HFFc6 (cell line): ENCODE measurements around the gene GMPPB. TPM values are rescaled to one million over a fixed set of nuclear protein-coding genes. Genes with fewer than 3 reads are reported as not detected.

Experiments used
- DNase-seq: peaks from one replicate; pipeline ENCODE4 v3.0.0-alpha.2; 2018
- H3K27ac Mint-ChIP-seq: 2 replicates; pipeline ENCODE4 v1.8.0; 2020; ENCODE audit warnings: mild to moderate bottlenecking, mixed read lengths
- H3K27me3 Mint-ChIP-seq: 2 replicates; pipeline ENCODE4 v1.8.0; 2021; ENCODE audit warnings: mild to moderate bottlenecking, moderate library complexity, mixed read lengths; ENCODE audit not compliant: insufficient read depth
- H3K36me3 Mint-ChIP-seq: 2 replicates; pipeline ENCODE4 v1.8.0; 2021; ENCODE audit warnings: low read depth, mixed read lengths
- H3K4me1 Mint-ChIP-seq: 2 replicates; pipeline ENCODE4 v1.8.0; 2020; ENCODE audit warnings: low read depth, mixed read lengths
- H3K4me3 Mint-ChIP-seq: 2 replicates; pipeline ENCODE4 v1.8.0; 2020; ENCODE audit warnings: mild to moderate bottlenecking, moderate library complexity, mixed read lengths
- H3K9me3 Mint-ChIP-seq: 2 replicates; pipeline ENCODE4 v1.8.0; 2020; ENCODE audit warnings: mild to moderate bottlenecking, mixed read lengths
- total RNA-seq, 6 experiments: library from RNA; stranded (reverse); fragmentation: NEBNext Ultra II Directional; extraction: Animal tissue kit (Norgen Biotek cat#: 25700); gene quantifications; 2 replicates in 1 of 6; 3 replicates in 5 of 6; pipeline ENCODE4 v1.2.3, GENCODE V29; 2021
- TF ChIP-seq, protein P1 (sequence below): fragments of 200-600 bp; sonication (generic); IDR thresholded peaks from 2 replicates; pipeline ENCODE4 v1.5.0; 2021; ENCODE audit warnings: antibody characterized with exemption, mild to moderate bottlenecking

GMPPB gene
- total RNA-seq, 6 experiments from 2014 or later: 30.5 to 39.4 (median 34.8) TPM

DNA sequence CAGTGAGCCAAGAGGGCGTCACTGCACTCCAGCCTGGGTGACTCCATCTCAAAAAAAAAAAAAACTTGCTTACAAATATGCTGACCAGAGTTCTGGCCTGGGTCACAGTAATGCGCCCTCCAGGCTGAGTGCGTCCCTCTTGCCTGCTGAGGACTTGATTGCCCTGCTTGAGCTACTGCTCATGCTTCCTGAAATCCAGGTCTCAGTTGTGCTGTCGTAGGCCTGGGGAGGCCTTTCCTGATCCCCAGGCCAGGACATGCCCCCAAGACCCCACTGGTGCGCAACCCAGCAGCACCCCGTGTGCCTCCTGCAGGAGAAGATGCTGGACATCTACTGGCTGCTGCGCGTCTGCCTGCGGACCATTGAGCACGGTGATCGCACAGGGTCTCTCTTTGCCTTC, 11.6 kb downstream of the GMPPB start:
- no peak for DNase-seq
- H3K9me3 Mint-ChIP-seq: no peaks in the 10 kb centered on the region
- H3K27ac Mint-ChIP-seq: no peak overlapping the region
- peaks cover 3% of the 10 kb centered on the region for H3K27me3 Mint-ChIP-seq
- no peaks in the 10 kb centered on the region for H3K36me3 Mint-ChIP-seq
- H3K4me3 Mint-ChIP-seq: no peak overlapping the region
- H3K4me1 Mint-ChIP-seq: peaks cover 7% of the 10 kb centered on the region
- TF ChIP-seq, protein P1, sequence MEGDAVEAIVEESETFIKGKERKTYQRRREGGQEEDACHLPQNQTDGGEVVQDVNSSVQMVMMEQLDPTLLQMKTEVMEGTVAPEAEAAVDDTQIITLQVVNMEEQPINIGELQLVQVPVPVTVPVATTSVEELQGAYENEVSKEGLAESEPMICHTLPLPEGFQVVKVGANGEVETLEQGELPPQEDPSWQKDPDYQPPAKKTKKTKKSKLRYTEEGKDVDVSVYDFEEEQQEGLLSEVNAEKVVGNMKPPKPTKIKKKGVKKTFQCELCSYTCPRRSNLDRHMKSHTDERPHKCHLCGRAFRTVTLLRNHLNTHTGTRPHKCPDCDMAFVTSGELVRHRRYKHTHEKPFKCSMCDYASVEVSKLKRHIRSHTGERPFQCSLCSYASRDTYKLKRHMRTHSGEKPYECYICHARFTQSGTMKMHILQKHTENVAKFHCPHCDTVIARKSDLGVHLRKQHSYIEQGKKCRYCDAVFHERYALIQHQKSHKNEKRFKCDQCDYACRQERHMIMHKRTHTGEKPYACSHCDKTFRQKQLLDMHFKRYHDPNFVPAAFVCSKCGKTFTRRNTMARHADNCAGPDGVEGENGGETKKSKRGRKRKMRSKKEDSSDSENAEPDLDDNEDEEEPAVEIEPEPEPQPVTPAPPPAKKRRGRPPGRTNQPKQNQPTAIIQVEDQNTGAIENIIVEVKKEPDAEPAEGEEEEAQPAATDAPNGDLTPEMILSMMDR: no peak

- Mint-ChIP-seq H3K9me3 (no peaks in the 10 kb centered on the region), H3K4me3 (no peak overlapping the region), H3K27me3 (peaks cover 3% of the 10 kb centered on the region), H3K36me3 (no peaks in the 10 kb centered on the region), H3K4me1 (peaks cover 12% of the 10 kb centered on the region), H3K27ac (no peak overlapping the region)
- TF ChIP-seq, protein P1: no peak
- no peak for DNase-seq
Measured at GRCh38 chr3:49711489-49711888, 12.3 kb downstream of the GMPPB start.

GRCh38 chr3:49709852-49710251, 13.9 kb downstream of the GMPPB start:
- no peak overlapping the region for H3K27ac Mint-ChIP-seq
- H3K27me3 Mint-ChIP-seq: peaks cover 3% of the 10 kb centered on the region
- TF ChIP-seq, protein P1: no peak
- no peak for DNase-seq
- H3K4me1 Mint-ChIP-seq: peaks cover 12% of the 10 kb centered on the region
- H3K4me3 Mint-ChIP-seq: no peak overlapping the region
- H3K9me3 Mint-ChIP-seq: no peaks in the 10 kb centered on the region
- H3K36me3 Mint-ChIP-seq: no peaks in the 10 kb centered on the region

DNA sequence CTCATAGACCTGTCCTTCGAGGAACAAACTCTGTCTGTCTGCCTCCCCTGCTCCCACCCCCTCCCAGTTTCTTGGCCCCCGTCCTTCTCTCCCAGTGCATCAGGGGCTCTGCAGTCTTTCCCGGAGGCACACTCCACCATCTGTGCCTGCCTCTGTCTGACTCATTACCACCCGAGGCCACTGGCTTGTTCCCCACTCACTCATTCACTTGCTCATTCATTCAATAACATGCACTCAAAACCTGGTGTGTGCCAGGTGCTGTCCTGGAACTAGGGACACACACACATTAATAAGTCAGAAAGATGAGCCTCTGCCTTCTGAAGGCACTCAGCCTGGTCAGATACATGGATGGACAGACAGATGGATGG, 16.7 kb downstream of the GMPPB start:
- H3K36me3 Mint-ChIP-seq: no peaks in the 10 kb centered on the region
- no peak overlapping the region for H3K27ac Mint-ChIP-seq
- peaks cover 12% of the 10 kb centered on the region for H3K4me1 Mint-ChIP-seq

GRCh38 chr3:49706456-49707112, 17.2 kb downstream of the GMPPB start:
- Mint-ChIP-seq H3K36me3 (no peaks in the 10 kb centered on the region), H3K4me3 (no peak overlapping the region), H3K27ac (no peak overlapping the region), H3K27me3 (peaks cover 1% of the 10 kb centered on the region), H3K9me3 (no peaks in the 10 kb centered on the region), H3K4me1 (peaks cover 12% of the 10 kb centered on the region)
- TF ChIP-seq, protein P1: no peak
- DNase-seq: no peak

More for the DNA sequence above, 16.7 kb downstream of the GMPPB start:
- H3K27me3 Mint-ChIP-seq: peaks cover 1% of the 10 kb centered on the region
- peak; percentile 47 for DNase-seq
- no peak overlapping the region for H3K4me3 Mint-ChIP-seq
- H3K9me3 Mint-ChIP-seq: no peaks in the 10 kb centered on the region
- TF ChIP-seq, protein P1: no peak
